GM18505 (cell line): ENCODE data around the gene SIAH1.
"Not testable (repeated sequence)": the region's sequence is repeated elsewhere in the genome, so short reads cannot be mapped to it uniquely, and the experiment has no call there.

Experiments used
- ATAC-seq: cut with Tn5 transposase; IDR thresholded peaks from one replicate; pipeline ENCODE4 v1.9.1; 2021; ENCODE audit not compliant: unreplicated experiment
- POLR2A ChIP-seq: IDR thresholded peaks from 4 replicates; pipeline ENCODE4 v1.6.1; 2011; ENCODE audit warnings: borderline replicate concordance; ENCODE audit not compliant: insufficient read depth, insufficient read length; ENCODE audit errors: extremely low read depth

Gene SIAH1

DNA sequence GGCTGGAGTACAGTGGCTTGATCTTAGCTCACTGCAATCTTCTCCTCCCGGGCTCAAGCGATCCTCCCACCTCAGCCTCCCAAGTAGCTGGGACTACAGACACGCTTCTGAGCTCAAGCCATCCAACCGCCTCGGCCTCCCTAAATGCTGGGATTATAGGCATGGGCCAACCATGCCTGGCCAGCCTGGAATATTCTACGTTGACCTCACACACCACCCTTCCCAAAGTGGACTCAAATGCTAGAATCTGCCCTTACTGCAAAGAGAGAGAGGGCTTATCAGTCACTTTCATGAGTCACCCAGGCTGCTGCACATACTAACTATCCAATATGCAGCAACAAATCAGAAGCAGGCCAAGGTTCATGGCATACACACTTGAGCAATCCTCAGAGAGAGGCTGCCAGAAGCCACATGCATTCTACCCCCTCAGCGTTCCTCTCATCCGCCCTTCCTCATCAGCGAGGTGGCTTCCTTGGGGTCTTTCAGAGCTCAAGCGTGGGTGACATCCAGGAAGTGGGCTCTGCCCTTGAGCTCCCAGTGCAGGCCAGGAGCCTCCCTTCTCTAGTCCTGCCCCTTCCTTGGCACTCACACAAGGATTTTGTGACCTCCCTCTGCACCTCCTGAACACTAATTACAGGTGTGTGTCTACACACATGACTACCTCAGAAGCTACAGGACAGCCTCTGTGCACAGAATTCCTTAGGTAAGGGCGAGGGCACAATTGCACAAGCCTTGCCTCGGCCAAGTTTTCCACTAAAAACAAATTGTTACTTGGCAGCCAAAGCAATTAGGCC, 24.8 kb upstream of the SIAH1 start:
- no peak for TF ChIP-seq POLR2A

DNA sequence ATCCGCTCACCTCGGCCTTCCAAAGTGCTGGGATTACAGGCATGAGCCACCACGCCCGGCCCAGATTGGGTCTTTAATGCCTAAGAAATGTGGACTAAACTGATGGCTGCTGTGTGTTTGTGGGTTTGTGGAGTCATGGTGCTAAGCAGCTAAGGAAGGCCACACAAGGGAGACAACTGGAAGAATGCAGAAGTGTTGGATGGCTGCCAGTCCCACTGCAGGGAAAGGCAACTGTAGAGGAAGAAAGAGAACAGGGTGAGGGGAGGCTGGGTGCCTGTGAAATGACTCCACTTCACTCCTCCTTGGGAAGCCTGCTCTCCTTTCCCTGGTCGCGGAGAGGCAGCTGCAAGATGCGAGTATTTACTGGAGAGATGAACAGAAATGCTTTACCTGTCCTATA, 23.5 kb upstream of the SIAH1 start:
- no peak for ATAC-seq

More for the DNA sequence above, 24.8 kb upstream of the SIAH1 start:
- ATAC-seq, result no peak

DNA sequence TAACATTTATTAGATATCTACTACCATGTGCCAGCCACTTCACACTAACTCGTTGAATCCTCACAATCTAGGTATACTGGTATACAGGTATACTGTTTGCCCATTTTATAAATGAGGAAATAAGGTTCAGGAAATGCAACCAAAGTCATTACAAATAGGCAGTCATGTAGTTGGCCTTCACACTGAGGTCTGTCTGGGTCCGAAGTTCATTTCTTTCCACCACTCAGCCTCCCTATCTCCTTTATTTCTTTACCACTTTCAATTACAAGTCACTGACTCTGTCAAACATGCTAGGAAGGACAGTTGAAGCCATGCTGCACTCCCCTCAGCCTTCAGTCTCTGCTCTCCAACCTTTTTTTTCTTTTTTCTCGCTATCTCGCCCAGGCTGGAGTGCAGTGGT, 20.7 kb upstream of the SIAH1 start:
- no peak for ATAC-seq
- no peak for TF ChIP-seq POLR2A

More for the DNA sequence above, 23.5 kb upstream of the SIAH1 start:
- no peak for TF ChIP-seq POLR2A

DNA sequence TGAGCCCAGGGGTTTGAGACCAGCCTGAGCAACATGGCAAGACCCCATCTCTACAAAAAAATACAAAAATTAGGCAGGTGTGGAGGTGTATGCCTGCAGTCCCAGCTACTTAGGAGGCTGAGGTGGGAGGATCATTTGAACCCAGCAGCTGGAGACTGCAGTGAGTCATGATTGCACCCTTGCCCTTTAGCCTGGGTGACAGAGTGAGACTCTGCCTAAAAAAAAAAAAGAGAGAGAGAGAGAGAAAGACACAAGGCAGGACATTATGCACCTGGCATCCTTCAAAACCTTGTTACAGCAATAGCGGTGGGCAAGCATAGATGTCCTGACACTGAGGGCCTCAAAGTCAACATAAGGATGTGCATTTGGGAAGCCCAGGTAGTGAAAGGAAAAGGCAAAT, 19.9 kb upstream of the SIAH1 start:
- no peak for TF ChIP-seq POLR2A
- ATAC-seq, result no peak

DNA sequence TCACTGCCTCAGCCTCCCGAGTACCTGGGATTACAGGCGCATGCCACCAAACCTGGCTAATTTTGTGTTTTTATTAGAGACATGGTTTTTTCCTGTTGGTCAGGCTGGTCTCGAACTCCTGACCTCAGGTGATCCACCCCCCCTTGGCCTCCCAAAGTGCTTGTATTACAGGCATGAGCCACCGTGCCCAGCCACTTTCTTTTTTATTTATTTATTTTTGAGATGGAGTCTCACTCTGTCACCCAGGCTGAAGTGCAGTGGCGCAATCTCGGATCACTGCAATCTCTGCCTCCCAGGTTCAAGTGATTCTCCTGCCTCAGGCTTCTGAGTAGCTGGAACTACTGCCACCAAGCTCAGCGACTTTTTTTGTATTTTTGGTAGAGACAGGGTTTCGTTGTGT, 17.3 kb upstream of the SIAH1 start:
- not testable (repeated sequence) for ATAC-seq

DNA sequence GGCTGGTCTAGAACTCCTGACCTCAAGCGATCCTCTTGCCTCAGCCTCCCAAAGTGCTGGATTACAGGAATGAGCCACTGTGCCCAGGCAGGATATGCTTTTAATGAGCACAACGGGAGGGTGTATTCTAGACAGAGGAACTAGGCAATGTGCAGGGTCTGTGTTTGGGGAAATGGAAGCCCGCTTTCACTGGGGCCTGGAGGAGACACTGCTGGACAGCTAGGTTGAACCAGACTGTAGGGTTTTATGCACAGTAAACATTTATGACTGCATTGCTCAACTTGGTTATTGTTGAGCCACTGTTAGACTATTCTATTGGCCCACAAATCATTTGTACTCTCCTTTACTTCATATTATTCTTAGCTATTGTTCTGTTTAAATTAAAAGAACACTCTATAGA, 10.2 kb upstream of the SIAH1 start:
- TF ChIP-seq POLR2A, result no peak
- no peak for ATAC-seq

DNA sequence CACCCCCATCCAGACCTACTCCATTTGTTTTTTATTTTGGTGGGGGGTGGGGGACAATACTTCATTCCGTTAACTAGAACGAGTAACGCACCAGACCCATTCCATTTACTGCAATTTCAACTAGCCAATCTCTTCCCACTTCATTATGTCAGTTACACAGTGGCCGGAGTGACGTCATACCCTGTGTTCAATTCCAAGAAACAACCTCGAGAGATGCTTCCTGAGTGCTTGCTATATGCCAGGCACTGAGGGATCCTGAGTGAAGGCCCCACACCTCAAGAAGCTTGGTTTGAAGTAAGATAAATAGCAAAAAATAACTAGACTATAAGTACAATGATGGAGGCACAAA, 9.1 kb upstream of the SIAH1 start:
- TF ChIP-seq POLR2A, result no peak
- no peak for ATAC-seq

DNA sequence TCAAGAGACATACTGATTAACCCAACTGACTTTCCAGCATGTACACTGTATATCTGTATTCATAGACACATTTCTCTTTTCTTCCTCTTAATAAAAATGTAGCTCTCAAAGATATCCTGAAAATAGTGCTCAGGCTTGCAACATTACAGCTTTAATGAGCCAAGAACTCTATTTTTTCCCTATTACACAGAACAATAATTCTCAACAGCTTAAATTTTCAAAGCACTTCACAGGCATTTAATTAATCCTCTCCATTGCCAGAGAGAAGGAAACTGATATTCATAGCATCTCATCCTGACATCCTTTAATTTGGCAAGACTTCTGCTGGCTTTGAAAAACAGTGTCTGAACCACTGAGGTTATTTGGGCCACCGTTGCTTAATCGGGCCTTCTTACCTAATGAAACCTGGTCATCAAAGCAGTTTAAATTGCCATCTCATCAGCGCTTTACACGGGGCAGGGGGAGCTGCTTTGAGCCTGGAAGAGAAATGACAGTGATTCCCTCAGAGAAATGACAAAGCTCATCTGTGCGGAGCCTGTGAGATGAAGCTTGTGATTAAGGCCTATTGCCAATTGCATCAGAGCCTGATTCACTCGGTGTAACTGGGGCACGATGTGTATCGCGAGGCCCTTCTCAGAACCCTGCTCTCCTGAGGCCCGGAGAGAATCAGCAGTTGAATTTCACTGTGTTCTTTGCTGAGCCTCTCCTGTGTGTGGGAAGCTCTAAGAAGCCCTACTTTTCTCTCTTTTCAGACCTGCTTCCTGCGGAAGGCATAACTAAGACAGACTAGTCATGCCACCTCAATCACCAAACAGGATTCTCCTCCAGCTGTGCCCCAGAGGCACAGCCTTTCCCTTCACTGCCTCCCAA, 8.5 kb upstream of the SIAH1 start:
- TF ChIP-seq POLR2A, result no peak
- no peak for ATAC-seq

DNA sequence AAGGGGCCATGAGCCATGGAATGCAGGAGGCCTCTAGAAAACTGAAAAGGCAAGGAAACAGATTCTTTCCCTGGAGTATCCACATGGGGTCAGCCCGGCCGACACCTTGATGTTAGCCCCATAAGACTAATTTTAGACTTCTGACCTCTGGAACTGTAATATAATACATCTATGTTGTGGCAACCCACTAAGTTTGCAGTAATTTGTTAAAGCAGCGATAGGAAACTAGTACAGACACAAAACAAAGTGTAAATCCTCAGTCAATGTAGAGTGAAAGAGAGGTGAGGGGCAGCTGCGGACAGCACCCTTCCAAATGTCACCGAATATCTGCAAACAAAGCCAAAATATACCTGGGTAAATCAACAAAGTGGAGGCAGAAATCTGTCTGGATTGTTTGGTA, 7.2 kb upstream of the SIAH1 start:
- TF ChIP-seq POLR2A, result no peak
- no peak for ATAC-seq

DNA sequence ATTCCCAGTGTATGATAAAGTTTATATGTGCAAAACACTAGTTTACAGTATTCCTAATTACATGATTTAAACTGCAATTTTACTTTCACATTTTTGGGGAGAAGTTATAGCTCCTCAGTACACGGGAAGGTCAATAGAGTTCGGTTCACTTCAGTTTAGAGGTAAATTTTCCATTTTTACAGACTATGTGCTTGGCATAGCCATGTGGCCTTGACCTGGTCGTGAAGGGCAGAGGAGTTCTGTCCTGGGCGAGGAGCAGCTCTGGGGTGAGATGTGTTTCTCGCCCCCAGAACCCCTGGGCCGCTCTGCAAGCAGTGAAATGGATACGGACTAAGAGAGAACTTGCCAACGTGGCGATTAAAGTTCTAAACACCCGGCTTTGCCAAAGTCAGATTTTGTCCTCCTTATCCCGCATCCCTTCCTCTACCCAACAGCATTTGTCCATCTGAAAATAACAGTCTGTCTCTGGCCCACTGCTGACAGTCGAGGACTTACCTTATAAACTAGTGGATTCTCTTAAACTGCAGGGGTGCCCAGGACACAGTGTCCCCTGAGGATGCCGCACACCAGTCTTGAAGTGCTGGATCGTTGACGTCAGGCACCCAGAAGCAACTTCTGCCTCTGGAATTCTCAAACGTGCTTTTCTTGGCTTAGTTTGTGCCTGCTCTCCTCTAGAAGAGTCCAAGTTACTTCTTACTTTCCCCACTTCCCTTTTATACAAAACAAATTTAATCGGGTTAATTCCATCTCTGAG, 1.5 kb upstream of the SIAH1 start:
- ATAC-seq, result no peak
- no peak for TF ChIP-seq POLR2A

DNA sequence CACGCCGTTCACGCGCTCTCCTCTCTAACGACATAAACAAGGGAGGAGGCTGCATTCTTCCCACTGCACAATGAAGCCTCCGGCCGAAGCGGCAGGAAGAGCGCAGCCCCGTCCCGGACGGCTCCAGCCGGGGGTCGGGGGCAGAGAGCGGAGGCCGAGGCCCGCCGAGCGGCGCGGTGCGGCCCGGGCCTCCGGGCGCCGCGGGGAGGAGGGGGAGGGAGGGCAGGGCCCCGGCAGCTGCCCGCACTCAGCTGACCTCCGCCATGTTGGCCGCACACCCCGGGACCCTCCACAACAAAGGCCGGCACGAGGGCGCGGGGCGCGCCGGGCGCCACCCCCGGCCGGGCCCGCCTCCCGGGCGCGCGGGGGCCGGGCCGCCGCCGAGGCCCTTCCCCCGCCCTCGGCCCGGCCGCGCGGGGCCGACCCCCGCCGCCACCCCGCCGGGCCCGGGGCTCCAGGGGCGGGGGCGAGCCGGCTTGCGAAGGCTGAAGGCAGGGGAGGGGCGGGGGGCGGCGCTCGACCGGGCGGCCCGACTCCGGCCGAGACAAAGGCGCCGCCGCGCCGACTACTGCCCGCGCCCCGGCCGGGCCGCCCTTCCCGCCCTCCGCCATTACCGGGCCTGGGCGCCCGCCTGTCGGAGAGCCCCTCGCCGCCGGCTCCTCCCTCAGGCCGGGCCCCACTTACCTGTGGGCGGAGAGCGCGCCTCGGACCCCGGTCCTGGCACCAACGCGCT, 527 bp downstream of the SIAH1 start:
- peak; percentile 3 for TF ChIP-seq POLR2A
- ATAC-seq, result peak; percentile 58

DNA sequence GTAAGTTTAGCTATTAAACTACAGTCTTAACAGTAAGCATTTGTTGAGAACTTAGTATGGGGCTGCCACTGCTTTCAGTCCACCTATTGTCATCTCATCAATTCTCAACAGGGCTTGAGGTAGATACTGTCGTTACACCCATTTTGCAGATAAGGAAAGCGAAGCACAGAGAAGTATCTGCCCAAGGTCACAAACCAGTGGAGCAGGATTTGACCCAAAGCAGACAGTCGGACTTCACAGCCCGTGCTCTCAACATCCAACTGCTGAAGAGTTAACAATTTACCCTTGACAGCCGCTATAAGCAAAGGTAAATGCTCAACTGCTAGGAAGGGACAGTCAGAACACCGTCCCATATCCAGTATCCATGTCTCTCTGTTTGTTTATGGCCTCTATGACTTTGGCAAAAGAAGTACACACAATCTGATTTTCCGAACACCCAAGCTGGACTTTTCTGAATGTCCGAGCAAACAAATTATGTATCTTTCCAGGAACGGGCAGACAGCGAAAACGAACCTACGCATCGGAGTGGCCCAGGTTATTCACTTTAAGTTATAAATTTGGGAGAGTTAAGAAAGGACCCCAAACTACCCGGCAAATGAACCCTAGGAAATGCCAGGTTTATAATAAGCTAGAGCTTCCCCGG, 1.2 kb downstream of the SIAH1 start:
- ATAC-seq, result no peak
- TF ChIP-seq POLR2A, result peak; percentile 8

DNA sequence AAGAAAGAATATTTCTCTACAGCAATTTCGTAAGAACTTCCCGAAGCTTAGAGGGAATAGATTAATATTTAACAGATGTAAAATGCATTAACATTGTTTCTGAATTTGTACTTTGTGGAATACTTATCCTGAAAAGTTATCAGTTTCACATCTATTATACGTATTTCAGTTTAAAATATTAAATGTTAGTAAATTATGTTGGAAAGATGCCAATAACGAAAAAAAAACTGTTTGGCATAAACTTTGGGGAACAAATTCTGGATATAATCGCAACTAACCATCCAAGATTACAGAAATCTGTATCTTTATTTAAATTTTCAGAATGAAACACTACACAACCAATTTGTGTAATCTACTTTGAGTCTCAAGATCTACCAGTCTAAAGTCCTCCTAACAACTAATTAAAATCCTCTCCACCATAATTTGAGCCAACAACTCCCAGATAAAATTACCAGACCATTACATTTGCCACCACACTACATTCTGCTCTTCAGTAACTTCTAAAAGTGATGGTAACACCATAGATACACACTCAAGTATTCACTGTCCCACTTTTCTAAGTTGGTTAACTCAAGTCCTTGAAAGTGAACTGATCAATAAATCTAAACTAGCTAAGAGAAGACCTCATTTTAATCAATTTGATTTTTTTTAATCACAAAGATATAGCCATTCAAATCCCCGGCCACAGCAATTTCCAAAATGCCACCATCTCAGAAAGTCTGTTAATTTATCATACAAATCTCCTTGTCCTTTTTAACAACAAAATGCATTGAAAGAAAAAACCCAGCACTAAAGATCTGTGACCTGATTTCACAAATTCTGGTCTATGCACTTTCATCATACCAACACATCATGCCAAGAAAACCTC, 2.0 kb downstream of the SIAH1 start:
- no peak for TF ChIP-seq POLR2A
- ATAC-seq, result no peak
